DOHH2 (cell line): ENCODE data around the gene GRB10.

Experiments
- H3F3A ChIP-seq: fragments of 200-600 bp; sonication (generic), shearing (Covaris generic); 2 replicates; pipeline ENCODE4 v1.6.0; 2016; ENCODE audit warnings: antibody characterized with exemption, mild to moderate bottlenecking; ENCODE audit not compliant: control insufficient read depth, insufficient read depth
- H3K27ac ChIP-seq: fragments of 200-600 bp; sonication (generic); 2 replicates; pipeline ENCODE4 v1.5.1; 2014; ENCODE audit warnings: low read depth, mild to moderate bottlenecking, low read length, moderate library complexity
- H3K27me3 ChIP-seq: fragments of 200-600 bp; sonication (generic); 2 replicates; pipeline ENCODE4 v1.6.1; 2014; ENCODE audit warnings: mild to moderate bottlenecking, low read length, mixed read lengths; ENCODE audit not compliant: control insufficient read depth
- H3K36me3 ChIP-seq: fragments of 200-600 bp; sonication (generic); 2 replicates; pipeline ENCODE4 v1.6.1; 2014; ENCODE audit warnings: mild to moderate bottlenecking, low read length, moderate library complexity, mixed read lengths; ENCODE audit not compliant: control insufficient read depth
- H3K4me1 ChIP-seq: fragments of 200-600 bp; sonication (generic); 2 replicates; pipeline ENCODE4 v1.6.1; 2014; ENCODE audit warnings: mild to moderate bottlenecking, low read length, mixed read lengths; ENCODE audit not compliant: control insufficient read depth
- H3K4me2 ChIP-seq: fragments of 200-600 bp; sonication (generic); 2 replicates; pipeline ENCODE4 v1.6.0; 2014; ENCODE audit warnings: mild to moderate bottlenecking, low read length, moderate library complexity
- H3K4me3 ChIP-seq: fragments of 200-600 bp; sonication (generic); 2 replicates; pipeline ENCODE4 v1.5.1; 2014; ENCODE audit warnings: mild to moderate bottlenecking, low read length, mixed read lengths
- H3K79me2 ChIP-seq: fragments of 200-600 bp; sonication (generic); 2 replicates; pipeline ENCODE4 v1.6.1; 2014; ENCODE audit warnings: mild to moderate bottlenecking, low read length, mixed read lengths; ENCODE audit not compliant: control insufficient read depth
- H3K9me2 ChIP-seq: fragments of 200-600 bp; sonication (generic); replicated peaks from 2 replicates; pipeline ENCODE4 v1.6.1; 2014; ENCODE audit warnings: mild to moderate bottlenecking, low read length, mixed read lengths; ENCODE audit not compliant: control insufficient read depth
- H3K9me3 ChIP-seq: fragments of 200-600 bp; sonication (generic); 2 replicates; pipeline ENCODE4 v1.6.1; 2014; ENCODE audit warnings: antibody characterized with exemption, low read length, mixed read lengths; ENCODE audit not compliant: control insufficient read depth, insufficient read depth
- H4K20me1 ChIP-seq: fragments of 200-600 bp; sonication (generic); 2 replicates; pipeline ENCODE4 v1.6.0; 2014; ENCODE audit warnings: low read depth, mild to moderate bottlenecking, antibody characterized with exemption, low read length, moderate library complexity; ENCODE audit not compliant: control insufficient read depth, insufficient read depth
- CTCF ChIP-seq: fragments of 200-600 bp; sonication (generic); IDR thresholded peaks from one replicate; pipeline ENCODE4 v1.5.1; 2014; ENCODE audit warnings: antibody characterized with exemption, mild to moderate bottlenecking, low read depth, low read length; ENCODE audit not compliant: poor library complexity, severe bottlenecking
- EZH2phosphoT487 ChIP-seq: fragments of 200-600 bp; sonication (generic); IDR thresholded peaks from 2 replicates; pipeline ENCODE4 v1.6.1; 2017; ENCODE audit warnings: borderline replicate concordance, mild to moderate bottlenecking, antibody characterized with exemption, low read length, moderate library complexity, mixed read lengths

GRB10 gene

GRCh38 chr7:50592940-50593339 is 189.8 kb downstream of the GRB10 start:
- Histone ChIP-seq H3K4me1 (no peaks in the 10 kb centered on the region), H3K4me2 (no peak overlapping the region), H4K20me1 (no peaks in the 10 kb centered on the region), H3K27me3 (peaks cover 21% of the 10 kb centered on the region), H3K36me3 (no peaks in the 10 kb centered on the region), H3F3A (no peaks in the 10 kb centered on the region), H3K9me2 (no peaks in the 10 kb centered on the region), H3K9me3 (no peaks in the 10 kb centered on the region), H3K4me3 (no peak overlapping the region), H3K27ac (no peak overlapping the region), H3K79me2 (no peaks in the 10 kb centered on the region)
- TF ChIP-seq EZH2phosphoT487 (no peak), CTCF (no peak)

- no peak overlapping the region for H3K4me2 ChIP-seq
- no peak for TF ChIP-seq CTCF
- no peak for TF ChIP-seq EZH2phosphoT487
- H3F3A ChIP-seq = no peaks in the 10 kb centered on the region
- no peaks in the 10 kb centered on the region for H3K36me3 ChIP-seq
- H3K27me3 ChIP-seq = peaks cover 21% of the 10 kb centered on the region
- H3K79me2 ChIP-seq = no peaks in the 10 kb centered on the region
- no peaks in the 10 kb centered on the region for H3K9me2 ChIP-seq
- no peaks in the 10 kb centered on the region for H4K20me1 ChIP-seq
- no peak overlapping the region for H3K4me3 ChIP-seq
- no peak overlapping the region for H3K27ac ChIP-seq
- no peaks in the 10 kb centered on the region for H3K4me1 ChIP-seq
- H3K9me3 ChIP-seq = no peaks in the 10 kb centered on the region
These were observed 190.9 kb downstream of the GRB10 start for GRCh38 chr7:50591480-50592438.

- Histone ChIP-seq H3K4me1 (no peaks in the 10 kb centered on the region), H3K4me2 (no peak overlapping the region), H3F3A (no peaks in the 10 kb centered on the region), H4K20me1 (no peaks in the 10 kb centered on the region), H3K9me2 (no peaks in the 10 kb centered on the region), H3K79me2 (no peaks in the 10 kb centered on the region), H3K9me3 (no peaks in the 10 kb centered on the region), H3K4me3 (no peak overlapping the region), H3K36me3 (no peaks in the 10 kb centered on the region), H3K27ac (no peak overlapping the region), H3K27me3 (peaks cover 19% of the 10 kb centered on the region)
- no peak for TF ChIP-seq EZH2phosphoT487
- no peak for TF ChIP-seq CTCF
These were observed 191.6 kb downstream of the GRB10 start for GRCh38 chr7:50591098-50591479.
